Panc1 (cell line): ENCODE results near the gene DCST1. TPM values are rescaled to one million over a fixed set of nuclear protein-coding genes. Genes with fewer than 3 reads are reported as not detected.

Experiments
- ATAC-seq: fragments of 200-7000 bp; cut with Tn5 transposase; 2 replicates; pipeline ENCODE4 v1.9.1; 2020; ENCODE audit warnings: mild to moderate bottlenecking, moderate library complexity
- BruUV-seq: library from RNA; stranded (reverse); fragments of 400-500 nt; replicated peaks from 2 replicates; lab custom pipeline; 2021; lab: Mats Ljungman, UMichigan
- CTCF ChIA-PET: fragments of 300-600 bp; sonication (Branson Sonifier 250); formaldehyde crosslinking; loops from one replicate; lab custom pipeline; 2022; ENCODE audit warnings: antibody characterized with exemption; lab: Charles Lee
- POLR2A ChIA-PET: fragments of 300-600 bp; sonication (Branson Sonifier 250); formaldehyde crosslinking; loops from one replicate; lab custom pipeline; 2022; ENCODE audit warnings: antibody characterized with exemption; lab: Charles Lee
- DNase-seq: peaks from one replicate; pipeline ENCODE4 v3.0.0-alpha.2; 2010; ENCODE audit warnings: low read depth, low spot score
- H3K27ac ChIP-seq: 2 replicates; pipeline ENCODE4 v1.5.1; 2011; ENCODE audit warnings: mild to moderate bottlenecking, low read length, inconsistent platforms
- H3K27me3 ChIP-seq: fragments of 200-500 bp; sonication (Bioruptor generic); 2 replicates; pipeline ENCODE4 v1.6.0; 2014; ENCODE audit warnings: low read length, inconsistent platforms; ENCODE audit not compliant: control insufficient read depth, insufficient read depth
- H3K36me3 ChIP-seq: fragments of 200-500 bp; sonication (Bioruptor generic); 2 replicates; pipeline ENCODE4 v1.5.1; 2014; ENCODE audit warnings: inconsistent platforms, mild to moderate bottlenecking, low read length, moderate library complexity; ENCODE audit not compliant: control insufficient read depth, insufficient read depth
- H3K4me1 ChIP-seq: 2 replicates; pipeline ENCODE4 v1.5.1; 2011; ENCODE audit warnings: inconsistent platforms, mild to moderate bottlenecking, low read length, moderate library complexity; ENCODE audit not compliant: control insufficient read depth, insufficient read depth
- H3K4me3 ChIP-seq, 2 experiments: 2 replicates each; pipeline ENCODE4 v1.5.1; 2011 to 2012; ENCODE audit warnings: low read depth in 2 of 2, low read length in 2 of 2, mild to moderate bottlenecking in 2 of 2, inconsistent platforms in 1 of 2, moderate library complexity in 1 of 2
- H3K9me3 ChIP-seq: fragments of 200-500 bp; sonication (Bioruptor generic); 2 replicates; pipeline ENCODE4 v1.5.1; 2014; ENCODE audit warnings: low read depth, mild to moderate bottlenecking, inconsistent platforms, low read length, moderate library complexity; ENCODE audit not compliant: control insufficient read depth, insufficient read depth
- POLR2AphosphoS5 ChIP-seq: IDR thresholded peaks from 2 replicates; pipeline ENCODE4 v1.6.1; 2012; ENCODE audit warnings: mild to moderate bottlenecking, low read depth, low read length, moderate library complexity
- SIN3A ChIP-seq: IDR thresholded peaks from 2 replicates; pipeline ENCODE4 v1.6.1; 2012; ENCODE audit warnings: low read depth, mild to moderate bottlenecking, low read length, moderate library complexity, borderline replicate concordance; ENCODE audit not compliant: insufficient read depth
- TCF7L2 ChIP-seq: IDR thresholded peaks from 2 replicates; pipeline ENCODE4 v1.6.1; 2011; ENCODE audit warnings: mild to moderate bottlenecking, low read depth, low read length, inconsistent platforms
- in situ Hi-C: cut with HindIII; loops from 2 replicates; pipeline ENCODE4 v1.10.0; 2016; ENCODE audit warnings: low sequenced_read_pairs, low pct_unique_long_range_greater_than_20kb
- intact Hi-C: fragments of 100-400 bp; cut with micrococcal nuclease; formaldehyde crosslinking; loops from one replicate; pipeline ENCODE4 v1.10.0; 2022; ENCODE audit not compliant: unreplicated experiment
- total RNA-seq: library from RNA; stranded (reverse); gene quantifications from one replicate; pipeline ENCODE4 v1.2.1, GENCODE V29; 2021; ENCODE audit not compliant: unreplicated experiment
- TF ChIP-seq, protein P1 (sequence below): fragments of 450-650 bp; IDR thresholded peaks from 2 replicates; pipeline ENCODE4 v1.5.1; 2017; ENCODE audit warnings: mild to moderate bottlenecking
- TF ChIP-seq, protein P2 (sequence below), 2 experiments: IDR thresholded peaks; 2 replicates each; pipeline ENCODE4 v1.6.1; 2011 to 2012; ENCODE audit warnings: low read depth in 2 of 2, control low read depth in 1 of 2, low read length in 1 of 2, mild to moderate bottlenecking in 1 of 2, moderate library complexity in 1 of 2; ENCODE audit not compliant: insufficient read depth in 1 of 2

Gene DCST1
- total RNA-seq, 1 experiment from 2014 or later: not detected

DNA sequence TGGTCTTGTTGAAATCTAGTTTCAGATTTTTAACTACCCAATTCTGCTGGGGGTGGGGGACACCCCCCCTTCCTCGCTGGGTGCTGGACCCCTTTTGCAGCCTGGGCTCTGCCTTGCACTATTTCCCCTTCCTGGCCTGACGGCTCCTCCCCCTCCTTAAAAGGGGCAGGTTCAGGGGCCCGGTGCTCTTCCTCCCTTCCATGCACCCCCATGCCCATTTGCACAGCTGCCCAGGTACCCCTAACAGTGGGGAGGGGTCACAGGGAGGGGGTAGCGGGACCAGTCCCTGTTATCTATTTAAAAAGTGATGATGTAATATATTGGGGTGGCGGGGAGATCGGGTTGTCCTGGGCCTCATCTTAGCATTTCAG is 15.7 kb upstream of the DCST1 start:
- in situ Hi-C loops: no loop called here
- intact Hi-C loops: no loop called here
- H3K4me1 ChIP-seq: peaks cover 26% of the 10 kb centered on the region
- no peaks in the 10 kb centered on the region for H3K9me3 ChIP-seq
- H3K27ac ChIP-seq: peak overlapping the region; percentile 78
- CTCF ChIA-PET: interaction anchor here (0.5 to 1.5 kb wide), 7 partner anchors 16 to 205 kb away, joined by 3 to 16 read pairs (median 5); partner anchors contain the start of genes SHC1 and ZBTB7B
- POLR2A ChIA-PET: interaction anchor here (0.6 kb wide), 1 partner anchor 14 kb away, joined by 11 read pairs; no protein-coding TSS in a partner anchor
- DNase-seq (no peak), ATAC-seq (no peak; the same call in 1 of the 2 replicates)
- H3K36me3 ChIP-seq: 0 out of 2 replicates have a peak, but pooled peaks cover 7% of the 10 kb centered on the region
- no peak for TF ChIP-seq SIN3A
- TF ChIP-seq TCF7L2: no peak
- TF ChIP-seq POLR2AphosphoS5: no peak; the same call in 1 of the 2 replicates
- TF ChIP-seq, protein P1, sequence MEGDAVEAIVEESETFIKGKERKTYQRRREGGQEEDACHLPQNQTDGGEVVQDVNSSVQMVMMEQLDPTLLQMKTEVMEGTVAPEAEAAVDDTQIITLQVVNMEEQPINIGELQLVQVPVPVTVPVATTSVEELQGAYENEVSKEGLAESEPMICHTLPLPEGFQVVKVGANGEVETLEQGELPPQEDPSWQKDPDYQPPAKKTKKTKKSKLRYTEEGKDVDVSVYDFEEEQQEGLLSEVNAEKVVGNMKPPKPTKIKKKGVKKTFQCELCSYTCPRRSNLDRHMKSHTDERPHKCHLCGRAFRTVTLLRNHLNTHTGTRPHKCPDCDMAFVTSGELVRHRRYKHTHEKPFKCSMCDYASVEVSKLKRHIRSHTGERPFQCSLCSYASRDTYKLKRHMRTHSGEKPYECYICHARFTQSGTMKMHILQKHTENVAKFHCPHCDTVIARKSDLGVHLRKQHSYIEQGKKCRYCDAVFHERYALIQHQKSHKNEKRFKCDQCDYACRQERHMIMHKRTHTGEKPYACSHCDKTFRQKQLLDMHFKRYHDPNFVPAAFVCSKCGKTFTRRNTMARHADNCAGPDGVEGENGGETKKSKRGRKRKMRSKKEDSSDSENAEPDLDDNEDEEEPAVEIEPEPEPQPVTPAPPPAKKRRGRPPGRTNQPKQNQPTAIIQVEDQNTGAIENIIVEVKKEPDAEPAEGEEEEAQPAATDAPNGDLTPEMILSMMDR: no peak
- TF ChIP-seq, protein P2, sequence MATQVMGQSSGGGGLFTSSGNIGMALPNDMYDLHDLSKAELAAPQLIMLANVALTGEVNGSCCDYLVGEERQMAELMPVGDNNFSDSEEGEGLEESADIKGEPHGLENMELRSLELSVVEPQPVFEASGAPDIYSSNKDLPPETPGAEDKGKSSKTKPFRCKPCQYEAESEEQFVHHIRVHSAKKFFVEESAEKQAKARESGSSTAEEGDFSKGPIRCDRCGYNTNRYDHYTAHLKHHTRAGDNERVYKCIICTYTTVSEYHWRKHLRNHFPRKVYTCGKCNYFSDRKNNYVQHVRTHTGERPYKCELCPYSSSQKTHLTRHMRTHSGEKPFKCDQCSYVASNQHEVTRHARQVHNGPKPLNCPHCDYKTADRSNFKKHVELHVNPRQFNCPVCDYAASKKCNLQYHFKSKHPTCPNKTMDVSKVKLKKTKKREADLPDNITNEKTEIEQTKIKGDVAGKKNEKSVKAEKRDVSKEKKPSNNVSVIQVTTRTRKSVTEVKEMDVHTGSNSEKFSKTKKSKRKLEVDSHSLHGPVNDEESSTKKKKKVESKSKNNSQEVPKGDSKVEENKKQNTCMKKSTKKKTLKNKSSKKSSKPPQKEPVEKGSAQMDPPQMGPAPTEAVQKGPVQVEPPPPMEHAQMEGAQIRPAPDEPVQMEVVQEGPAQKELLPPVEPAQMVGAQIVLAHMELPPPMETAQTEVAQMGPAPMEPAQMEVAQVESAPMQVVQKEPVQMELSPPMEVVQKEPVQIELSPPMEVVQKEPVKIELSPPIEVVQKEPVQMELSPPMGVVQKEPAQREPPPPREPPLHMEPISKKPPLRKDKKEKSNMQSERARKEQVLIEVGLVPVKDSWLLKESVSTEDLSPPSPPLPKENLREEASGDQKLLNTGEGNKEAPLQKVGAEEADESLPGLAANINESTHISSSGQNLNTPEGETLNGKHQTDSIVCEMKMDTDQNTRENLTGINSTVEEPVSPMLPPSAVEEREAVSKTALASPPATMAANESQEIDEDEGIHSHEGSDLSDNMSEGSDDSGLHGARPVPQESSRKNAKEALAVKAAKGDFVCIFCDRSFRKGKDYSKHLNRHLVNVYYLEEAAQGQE (IDR thresholded peaks at IDR 0.05; ENCODE audit: insufficient read depth in 1 of 2, low read depth in 2 of 2, low read length in 1 of 2): no peak
- no peaks in the 10 kb centered on the region for H3K27me3 ChIP-seq
- BruUV-seq: no TSS peak
- peak overlapping the region; percentile 32 to 38 for H3K4me3 ChIP-seq

DNA sequence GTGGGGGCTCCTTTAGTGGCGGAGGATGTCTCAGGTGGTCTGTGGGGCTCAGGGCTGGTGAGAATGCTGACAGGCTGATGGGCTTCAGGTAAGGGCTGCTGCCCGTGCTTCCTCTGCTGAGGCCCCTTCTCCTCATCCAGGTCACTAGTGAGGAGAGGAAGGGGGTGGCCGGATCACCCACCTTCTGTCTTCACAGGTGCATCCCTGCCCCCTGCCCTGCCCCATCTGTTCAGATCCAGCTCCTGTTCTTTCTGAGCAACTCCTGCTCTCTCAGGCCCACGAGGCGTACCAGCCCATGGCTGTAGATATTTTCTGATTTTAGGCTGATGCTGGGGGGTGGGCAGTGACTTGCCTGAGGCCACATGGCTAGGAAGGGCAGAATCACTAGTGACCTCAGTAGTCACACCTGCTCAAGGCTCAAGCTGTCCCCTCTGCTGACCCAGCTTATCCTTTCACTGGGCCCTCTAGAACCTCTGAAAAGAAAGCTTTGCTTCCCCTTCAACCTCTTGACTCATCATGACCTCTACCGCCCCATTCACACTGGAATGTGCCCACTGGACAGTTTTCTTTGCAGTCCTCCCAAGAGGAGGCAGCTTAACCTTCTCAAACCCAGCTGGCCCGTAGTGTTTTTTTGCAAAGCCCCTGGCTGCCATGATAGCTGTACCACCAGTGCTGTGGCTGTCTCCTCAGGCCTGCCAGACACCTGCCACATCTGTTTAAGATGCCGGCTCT is 14.8 kb upstream of the DCST1 start:
- DNase-seq: no peak
- H3K36me3 ChIP-seq: 0 out of 2 replicates have a peak, but pooled peaks cover 7% of the 10 kb centered on the region
- no peak overlapping the region for H3K27ac ChIP-seq
- no peak overlapping the region for H3K4me3 ChIP-seq
- CTCF ChIA-PET: interaction anchor here (0.8 kb wide), 1 partner anchor 26 kb away, joined by 13 read pairs; no protein-coding TSS in a partner anchor
- intact Hi-C loops: no loop called here
- POLR2A ChIA-PET: no interaction called here
- BruUV-seq: no TSS peak
- in situ Hi-C loops: no loop called here
- H3K27me3 ChIP-seq: no peaks in the 10 kb centered on the region
- peaks cover 21% of the 10 kb centered on the region for H3K4me1 ChIP-seq
- TF ChIP-seq, protein P1: no peak
- no peak for TF ChIP-seq SIN3A
- TF ChIP-seq, protein P2 (IDR thresholded peaks at IDR 0.05; ENCODE audit: insufficient read depth in 1 of 2, low read depth in 2 of 2, low read length in 1 of 2): no peak
- no peak for TF ChIP-seq TCF7L2
- TF ChIP-seq POLR2AphosphoS5: no peak; the same call in 1 of the 2 replicates
- no peaks in the 10 kb centered on the region for H3K9me3 ChIP-seq
- no peak for ATAC-seq
